Measurements from ENCODE around the gene CEP70. TPM values are rescaled to one million over a fixed set of nuclear protein-coding genes. Genes with fewer than 3 reads are reported as not detected.

The CEP70 gene
- polyA plus RNA-seq, 1 donor (not counting 4 experiments of a cell fraction or from before 2014, with no cell fraction given): 11.4 TPM

- H3K4me1 ChIP-seq (ENCODE audit: control insufficient read depth, extremely low read depth, insufficient read depth, low read length): peaks cover 9% of the 10 kb centered on the region
- no peaks in the 10 kb centered on the region for H3K79me2 ChIP-seq (ENCODE audit: control insufficient read depth, insufficient read depth, low read length)
- H3K27ac ChIP-seq (ENCODE audit: control insufficient read depth, insufficient read depth, low read length): no peak overlapping the region
- FAIRE-seq (no peak), DNase-seq (ENCODE audit: low read depth, low spot score) (no peak)
- no peak overlapping the region for H3K4me3 ChIP-seq (ENCODE audit: control insufficient read depth in 2 of 3, extremely low read depth in 1 of 3, insufficient read depth in 2 of 3, low read depth in 1 of 3, low read length in 3 of 3)
- H3K9me1 ChIP-seq (ENCODE audit: control insufficient read depth, extremely low read depth, insufficient read depth, low read length): no peaks in the 10 kb centered on the region
- no peaks in the 10 kb centered on the region for H3K36me3 ChIP-seq (ENCODE audit: control insufficient read depth in 2 of 2, extremely low read depth in 1 of 2, insufficient read depth in 2 of 2, low read length in 2 of 2)
- no peak overlapping the region for H2AFZ ChIP-seq (ENCODE audit: control insufficient read depth, low read length)
- dilution Hi-C loops (cut with MboI; ENCODE audit: extremely low pct_ligation_motif_present, low sequenced_read_pairs): no loop called here
- no peaks in the 10 kb centered on the region for H3K9me3 ChIP-seq (ENCODE audit: control insufficient read depth, low read depth, low read length)
- H3K9ac ChIP-seq (ENCODE audit: control insufficient read depth, extremely low read depth, insufficient read depth, low read length): no peak overlapping the region
- TF ChIP-seq CTCF (optimal IDR thresholded peaks at IDR 0.05 in 1 of 3, IDR thresholded peaks at IDR 0.05 in 1 of 3, conservative IDR thresholded peaks at IDR 0.05 in 1 of 3; ENCODE audit: extremely low read depth in 1 of 3, insufficient read depth in 2 of 3, low read length in 3 of 3) (no peak), EZH2 (IDR thresholded peaks at IDR 0.05; ENCODE audit: low read length) (no peak)
- no peaks in the 10 kb centered on the region for H4K20me1 ChIP-seq (ENCODE audit: control insufficient read depth, extremely low read depth, insufficient read depth, low read length)
- H3K27me3 ChIP-seq (ENCODE audit: control insufficient read depth, extremely low read depth, insufficient read depth, low read length): no peaks in the 10 kb centered on the region
- H3K4me2 ChIP-seq (ENCODE audit: control insufficient read depth, extremely low read depth, insufficient read depth, low read depth, low read length): no peak overlapping the region
Measured at GRCh38 chr3:138457863-138458735, 136.0 kb downstream of the CEP70 start.

- H4K20me1 ChIP-seq (ENCODE audit: control insufficient read depth, extremely low read depth, insufficient read depth, low read length): no peaks in the 10 kb centered on the region
- no peaks in the 10 kb centered on the region for H3K27me3 ChIP-seq (ENCODE audit: control insufficient read depth, extremely low read depth, insufficient read depth, low read length)
- H3K79me2 ChIP-seq (ENCODE audit: control insufficient read depth, insufficient read depth, low read length): no peaks in the 10 kb centered on the region
- H2AFZ ChIP-seq (ENCODE audit: control insufficient read depth, low read length): no peak overlapping the region
- no peak for FAIRE-seq
- no peak overlapping the region for H3K9ac ChIP-seq (ENCODE audit: control insufficient read depth, extremely low read depth, insufficient read depth, low read length)
- no peaks in the 10 kb centered on the region for H3K9me1 ChIP-seq (ENCODE audit: control insufficient read depth, extremely low read depth, insufficient read depth, low read length)
- no peak overlapping the region for H3K4me2 ChIP-seq (ENCODE audit: control insufficient read depth, extremely low read depth, insufficient read depth, low read depth, low read length)
- TF ChIP-seq CTCF (optimal IDR thresholded peaks at IDR 0.05 in 1 of 3, IDR thresholded peaks at IDR 0.05 in 1 of 3, conservative IDR thresholded peaks at IDR 0.05 in 1 of 3; ENCODE audit: extremely low read depth in 1 of 3, insufficient read depth in 2 of 3, low read length in 3 of 3): no peak
- TF ChIP-seq EZH2 (IDR thresholded peaks at IDR 0.05; ENCODE audit: low read length): no peak
- H3K27ac ChIP-seq (ENCODE audit: control insufficient read depth, insufficient read depth, low read length): no peak overlapping the region
- H3K36me3 ChIP-seq (ENCODE audit: control insufficient read depth in 2 of 2, extremely low read depth in 1 of 2, insufficient read depth in 2 of 2, low read length in 2 of 2): no peaks in the 10 kb centered on the region
- H3K9me3 ChIP-seq (ENCODE audit: control insufficient read depth, low read depth, low read length): no peaks in the 10 kb centered on the region
- DNase-seq (ENCODE audit: low read depth, low spot score): no peak
- H3K4me3 ChIP-seq (ENCODE audit: control insufficient read depth in 2 of 3, extremely low read depth in 1 of 3, insufficient read depth in 2 of 3, low read depth in 1 of 3, low read length in 3 of 3): no peak overlapping the region
- dilution Hi-C loops (cut with MboI; ENCODE audit: extremely low pct_ligation_motif_present, low sequenced_read_pairs): no loop called here
- H3K4me1 ChIP-seq (ENCODE audit: control insufficient read depth, extremely low read depth, insufficient read depth, low read length): peaks cover 15% of the 10 kb centered on the region
Measured at GRCh38 chr3:138456961-138457862, 136.8 kb downstream of the CEP70 start.
